Renal cortex interstitium (tissue), 11 donors: ENCODE data around the gene EXOC6B. TPM values are rescaled to one million over a fixed set of nuclear protein-coding genes. Genes with fewer than 3 reads are reported as not detected.

Experiments used
- DNase-seq, 11 donors: peaks; one replicate each; pipeline ENCODE4 v3.0.0-alpha.2; 2013; ENCODE audit warnings: low read depth in 9 of 11, low spot score in 4 of 11; ENCODE audit errors: extremely low read depth in 1 of 11
- polyA plus RNA-seq, 3 donors: library from polyadenylated mRNA; unstranded; fragments of 120-200 nt; gene quantifications; one replicate each; pipeline ENCODE4 v1.2.1, GENCODE V29; 2013; ENCODE audit not compliant: insufficient read length in 3 of 3

The EXOC6B gene
- polyA plus RNA-seq, 3 donors = 22.2 to 24.2 (median 22.7) TPM

DNA sequence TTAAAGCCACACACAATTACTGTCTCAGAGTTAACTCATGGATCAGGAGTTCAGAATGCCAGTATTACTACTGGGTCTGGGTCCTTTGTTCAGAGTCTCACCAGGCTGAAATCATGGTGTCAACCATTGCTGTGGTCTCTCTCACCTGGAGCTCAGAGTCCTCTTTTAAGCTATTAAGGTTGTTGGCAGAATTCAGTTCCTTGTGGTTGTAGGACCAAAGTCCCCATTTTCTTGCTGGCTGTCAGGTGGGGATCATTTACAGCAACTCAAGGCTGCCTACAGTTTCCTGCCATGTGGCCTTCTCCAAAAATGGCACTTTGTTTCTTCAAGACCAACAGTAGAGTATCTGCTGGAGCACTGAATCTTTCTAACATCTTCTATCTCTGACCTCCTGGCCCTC lies 113.5 kb downstream of the EXOC6B start:
- DNase-seq = no peak

- DNase-seq = no peak
Observed at GRCh38 chr2:72710418-72711152, 115.2 kb downstream of the EXOC6B start.

GRCh38 chr2:72708236-72708635 lies 117.6 kb downstream of the EXOC6B start:
- no peak for DNase-seq

GRCh38 chr2:72698300-72698699 lies 127.5 kb downstream of the EXOC6B start:
- no peak for DNase-seq

GRCh38 chr2:72696559-72696958 lies 129.3 kb downstream of the EXOC6B start:
- no peak for DNase-seq

GRCh38 chr2:72695676-72696075 lies 130.2 kb downstream of the EXOC6B start:
- no peak for DNase-seq

GRCh38 chr2:72694715-72695496 lies 130.9 kb downstream of the EXOC6B start:
- peak in 3 of 11 donors; percentile 35 to 58 (median 48) for DNase-seq

- DNase-seq = no peak
Observed at GRCh38 chr2:72689579-72690195, 136.1 kb downstream of the EXOC6B start.

GRCh38 chr2:72685638-72686213 lies 140.1 kb downstream of the EXOC6B start:
- peak in 1 of 11 donors; percentile 3 for DNase-seq

DNA sequence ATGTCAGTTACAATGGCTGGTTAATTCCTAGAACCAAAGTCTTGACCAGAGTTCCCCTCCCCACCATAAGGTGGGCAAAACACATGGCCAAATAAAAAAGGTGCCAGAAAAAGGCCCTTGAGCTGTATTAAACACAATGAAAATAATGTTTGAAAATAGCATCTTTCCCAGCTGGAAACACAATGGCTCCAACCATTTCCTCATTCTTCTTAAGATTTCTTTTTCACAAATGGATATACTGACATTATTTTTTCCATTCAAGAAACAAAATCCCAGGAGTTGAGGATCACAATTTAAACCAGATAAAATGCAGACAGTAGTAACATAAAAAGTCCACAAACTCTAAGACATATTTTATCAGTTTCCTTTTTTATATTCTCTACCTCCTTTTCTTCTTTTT lies 143.8 kb downstream of the EXOC6B start:
- no peak for DNase-seq

- DNase-seq = no peak
Observed at GRCh38 chr2:72681016-72681995, 144.5 kb downstream of the EXOC6B start.

GRCh38 chr2:72678024-72678423 lies 147.8 kb downstream of the EXOC6B start:
- DNase-seq = peak in 2 of 11 donors; percentile 25 to 58

- DNase-seq = no peak
Observed at GRCh38 chr2:72676341-72677025, 149.3 kb downstream of the EXOC6B start.

GRCh38 chr2:72674982-72675915 lies 150.6 kb downstream of the EXOC6B start:
- DNase-seq = no peak

DNA sequence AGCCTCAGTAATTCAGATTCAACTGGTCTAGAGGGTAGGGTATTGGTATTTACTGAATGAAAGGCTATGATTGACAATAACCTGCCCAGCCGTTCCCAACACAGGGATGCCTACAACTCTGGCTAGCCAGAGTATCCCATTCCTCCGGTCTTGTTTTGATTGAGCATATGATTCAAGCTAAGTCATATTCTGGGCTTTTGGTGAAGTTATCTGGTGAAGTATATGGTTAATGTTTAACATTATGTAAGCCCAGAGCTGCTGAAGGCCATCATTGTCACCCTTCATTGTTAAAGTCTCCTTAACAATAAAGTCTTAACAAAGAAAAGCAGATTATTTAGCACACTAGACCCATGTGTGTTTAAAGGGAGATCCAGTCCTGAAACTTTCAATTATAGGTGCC lies 152.6 kb downstream of the EXOC6B start:
- DNase-seq = no peak

DNA sequence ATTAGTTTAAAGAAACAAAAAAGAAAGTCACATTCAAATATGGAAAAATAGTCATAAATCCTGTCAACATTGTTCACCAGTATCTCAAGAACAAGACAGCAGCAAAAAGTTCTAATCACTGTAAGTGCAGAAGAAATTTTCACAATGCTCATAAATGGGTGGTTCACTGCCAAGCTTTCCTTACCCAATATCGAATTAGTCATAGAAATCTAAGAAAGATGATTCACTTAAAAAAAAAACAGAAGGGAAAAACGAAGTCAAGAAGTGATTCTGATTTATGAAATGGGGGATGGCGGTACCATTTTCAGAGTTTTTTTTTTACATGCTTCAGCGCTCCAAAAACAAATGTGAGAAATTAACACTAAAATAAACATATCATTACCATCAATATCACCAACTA lies 156.7 kb downstream of the EXOC6B start:
- DNase-seq = no peak

- no peak for DNase-seq
Observed at GRCh38 chr2:72668647-72669046, 157.2 kb downstream of the EXOC6B start.
